ENCODE measurements around the gene SLC1A6. TPM values are rescaled to one million over a fixed set of nuclear protein-coding genes. Genes with fewer than 3 reads are reported as not detected.
"Not testable (repeated sequence)": the region's sequence is repeated elsewhere in the genome, so short reads cannot be mapped to it uniquely, and the experiment has no call there.

Gene SLC1A6
- total and polyA plus RNA-seq, 5 experiments from 2014 or later: not detected

- H3K36me3 Mint-ChIP-seq: peaks cover 0 to under 1% (median 0%) of the 10 kb centered on the region in 3 donors
- ATAC-seq (no peak), DNase-seq (no peak)
- no peak overlapping the region for H3K27ac Mint-ChIP-seq
- peaks cover 0 to 1% (median under 1%) of the 10 kb centered on the region in 4 donors for H3K4me1 Mint-ChIP-seq
- peaks cover 0 to 2% (median 0%) of the 10 kb centered on the region in 9 donors for H3K9me3 Mint-ChIP-seq
- POLR2A ChIA-PET: no interaction called here
- H3K4me3 Mint-ChIP-seq: no peak overlapping the region
- H3K27me3 Mint-ChIP-seq: peaks cover 3 to 21% (median 5%) of the 10 kb centered on the region in 5 donors
These were observed 29.8 kb downstream of the SLC1A6 start for GRCh38 chr19:14949876-14950275.

GRCh38 chr19:14949413-14949812 lies 30.3 kb downstream of the SLC1A6 start:
- ATAC-seq, H3K9me3 Mint-ChIP-seq, H3K36me3 Mint-ChIP-seq, DNase-seq, H3K4me3 Mint-ChIP-seq, POLR2A ChIA-PET, H3K4me1 Mint-ChIP-seq, H3K27ac Mint-ChIP-seq: not testable (repeated sequence)
- peaks cover 3 to 20% (median 5%) of the 10 kb centered on the region in 5 donors for H3K27me3 Mint-ChIP-seq

GRCh38 chr19:14944456-14944855 lies 35.2 kb downstream of the SLC1A6 start:
- Mint-ChIP-seq H3K4me1 (peaks cover 6 to 18% (median 12%) of the 10 kb centered on the region in 4 donors), H3K4me3 (no peak overlapping the region), H3K27me3 (peaks cover 0 to 3% (median 0%) of the 10 kb centered on the region in 5 donors), H3K9me3 (no peaks in the 10 kb centered on the region), H3K36me3 (no peaks in the 10 kb centered on the region), H3K27ac (peak overlapping the region in 1 of 10 donors; percentile 12)
- DNase-seq (no peak), ATAC-seq (no peak)
- POLR2A ChIA-PET: no interaction called here

- Mint-ChIP-seq H3K9me3 (no peaks in the 10 kb centered on the region), H3K36me3 (no peaks in the 10 kb centered on the region), H3K4me3 (peak overlapping the region in 8 of 10 donors; percentile 2 to 40 (median 8)), H3K27me3 (peaks cover 0 to 3% (median 0%) of the 10 kb centered on the region in 5 donors), H3K27ac (peak overlapping the region in 8 of 10 donors; percentile 9 to 83 (median 24)), H3K4me1 (peaks cover 6 to 18% (median 12%) of the 10 kb centered on the region in 4 donors)
- DNase-seq: peak in 1 of 10 donors; percentile 4
- peak in 1 of 2 donors; percentile 25 for ATAC-seq
- POLR2A ChIA-PET: interaction anchor here (0.6 kb wide), 1 partner anchor 266 kb away, joined by 4 read pairs; no protein-coding TSS in a partner anchor
These were observed 36.1 kb downstream of the SLC1A6 start for GRCh38 chr19:14943601-14944000.

- H3K4me3 Mint-ChIP-seq: no peak within 1 kb of the TSS
- peaks cover 0 to 3% (median 0%) of the 10 kb centered on the region in 5 donors for H3K27me3 Mint-ChIP-seq
- peaks cover 6 to 18% (median 12%) of the 10 kb centered on the region in 4 donors for H3K4me1 Mint-ChIP-seq
- H3K36me3 Mint-ChIP-seq: no peaks in the 10 kb centered on the region
- POLR2A ChIA-PET: no interaction called here
- no peak for ATAC-seq
- no peaks in the 10 kb centered on the region for H3K9me3 Mint-ChIP-seq
- no peak for DNase-seq
- H3K27ac Mint-ChIP-seq: no peak within 1 kb of the TSS
These were observed 38.5 kb downstream of the SLC1A6 start, which contains the start of gene OR7C2 for GRCh38 chr19:14941189-14941588. Gene OR7C2, plus strand, starts transcription at chr19:14941489. Its CDS starts 0 bp downstream, at chr19:14941489.

GRCh38 chr19:14940266-14940665 lies 39.4 kb downstream of the SLC1A6 start:
- H3K4me1 Mint-ChIP-seq: peaks cover 6 to 18% (median 12%) of the 10 kb centered on the region in 4 donors
- H3K27me3 Mint-ChIP-seq: peaks cover 0 to 6% (median 0%) of the 10 kb centered on the region in 5 donors
- H3K4me3 Mint-ChIP-seq: no peak overlapping the region
- POLR2A ChIA-PET: no interaction called here
- H3K27ac Mint-ChIP-seq: no peak overlapping the region
- DNase-seq (no peak), ATAC-seq (no peak)
- H3K9me3 Mint-ChIP-seq: no peaks in the 10 kb centered on the region
- H3K36me3 Mint-ChIP-seq: no peaks in the 10 kb centered on the region

GRCh38 chr19:14933506-14933905 lies 46.2 kb downstream of the SLC1A6 start:
- no peak for ATAC-seq
- POLR2A ChIA-PET: no interaction called here

GRCh38 chr19:14916848-14917247 lies 62.8 kb downstream of the SLC1A6 start:
- Mint-ChIP-seq H3K36me3 (peaks cover 0 to 13% (median 10%) of the 10 kb centered on the region in 3 donors), H3K4me1 (no peaks in the 10 kb centered on the region), H3K27me3 (peaks cover 15 to 57% (median 30%) of the 10 kb centered on the region in 5 donors), H3K9me3 (peaks cover 0 to 18% (median 11%) of the 10 kb centered on the region in 9 donors), H3K4me3 (no peak overlapping the region), H3K27ac (no peak overlapping the region)
- DNase-seq (no peak), ATAC-seq (no peak)
- POLR2A ChIA-PET: no interaction called here

More at GRCh38 chr19:14933506-14933905, 46.2 kb downstream of the SLC1A6 start:
- Mint-ChIP-seq H3K27me3 (peaks cover 10 to 36% (median 15%) of the 10 kb centered on the region in 5 donors), H3K27ac (no peak overlapping the region), H3K36me3 (peaks cover 0 to 9% (median 3%) of the 10 kb centered on the region in 3 donors), H3K4me3 (no peak overlapping the region), H3K9me3 (peaks cover 0 to 12% (median 4%) of the 10 kb centered on the region in 9 donors), H3K4me1 (no peaks in the 10 kb centered on the region)
- no peak for DNase-seq

GRCh38 chr19:14915116-14915515 lies 64.5 kb downstream of the SLC1A6 start:
- DNase-seq (no peak), ATAC-seq (no peak)
- H3K9me3 Mint-ChIP-seq: peaks cover 0 to 18% (median 11%) of the 10 kb centered on the region in 9 donors
- H3K27ac Mint-ChIP-seq: no peak overlapping the region
- H3K4me1 Mint-ChIP-seq: no peaks in the 10 kb centered on the region
- POLR2A ChIA-PET: no interaction called here
- H3K4me3 Mint-ChIP-seq: no peak overlapping the region
- peaks cover 0 to 13% (median 10%) of the 10 kb centered on the region in 3 donors for H3K36me3 Mint-ChIP-seq
- peaks cover 13 to 48% (median 25%) of the 10 kb centered on the region in 5 donors for H3K27me3 Mint-ChIP-seq

GRCh38 chr19:14906711-14907110 lies 73.0 kb downstream of the SLC1A6 start:
- ATAC-seq (no peak), DNase-seq (no peak)
- H3K27me3 Mint-ChIP-seq: peaks cover 18 to 47% (median 22%) of the 10 kb centered on the region in 5 donors
- H3K27ac Mint-ChIP-seq: no peak overlapping the region
- H3K9me3 Mint-ChIP-seq: peaks cover 0 to under 1% (median 0%) of the 10 kb centered on the region in 9 donors
- POLR2A ChIA-PET: interaction anchor here (0.7 kb wide), 1 partner anchor 1244 kb away, joined by 4 read pairs; no protein-coding TSS in a partner anchor
- no peak overlapping the region for H3K4me3 Mint-ChIP-seq
- no peaks in the 10 kb centered on the region for H3K4me1 Mint-ChIP-seq
- H3K36me3 Mint-ChIP-seq: no peaks in the 10 kb centered on the region

- H3K9me3 Mint-ChIP-seq: no peaks in the 10 kb centered on the region
- no peak for DNase-seq
- H3K4me1 Mint-ChIP-seq: no peaks in the 10 kb centered on the region
- no peak for ATAC-seq
- POLR2A ChIA-PET: no interaction called here
- no peak overlapping the region for H3K27ac Mint-ChIP-seq
- H3K36me3 Mint-ChIP-seq: no peaks in the 10 kb centered on the region
- peaks cover 26 to 81% (median 39%) of the 10 kb centered on the region in 5 donors for H3K27me3 Mint-ChIP-seq
- H3K4me3 Mint-ChIP-seq: no peak overlapping the region
These were observed 77.9 kb downstream of the SLC1A6 start for GRCh38 chr19:14901675-14902260.

Data from naive thymus-derived CD8-positive, alpha-beta T cell (primary cell).